ENCODE data around the gene NPM1.

NPM1 gene

GRCh38 chr5:171429543-171429910 is 41.9 kb downstream of the NPM1 start:
- DNase-seq = no peak

- DNase-seq = no peak
Measured at GRCh38 chr5:171431251-171431777, 43.7 kb downstream of the NPM1 start.

- no peak for DNase-seq
Measured at GRCh38 chr5:171432076-171432475, 44.4 kb downstream of the NPM1 start.

GRCh38 chr5:171432583-171433351 is 45.1 kb downstream of the NPM1 start:
- DNase-seq = no peak

- no peak for DNase-seq
Measured at GRCh38 chr5:171433352-171433698, 45.7 kb downstream of the NPM1 start.

GRCh38 chr5:171433982-171434676 is 46.5 kb downstream of the NPM1 start:
- DNase-seq = no peak

GRCh38 chr5:171434874-171435273 is 47.2 kb downstream of the NPM1 start:
- DNase-seq = no peak

GRCh38 chr5:171435908-171436307 is 48.3 kb downstream of the NPM1 start:
- DNase-seq = no peak

GRCh38 chr5:171436804-171437285 is 49.2 kb downstream of the NPM1 start:
- DNase-seq = no peak

- DNase-seq = no peak
Measured at GRCh38 chr5:171437286-171437821, 49.7 kb downstream of the NPM1 start.

- DNase-seq = no peak
Measured at GRCh38 chr5:171438738-171439137, 51.1 kb downstream of the NPM1 start.

- DNase-seq = no peak
Measured at GRCh38 chr5:171441246-171441791, 53.7 kb downstream of the NPM1 start.

GRCh38 chr5:171442287-171443042 is 54.8 kb downstream of the NPM1 start:
- DNase-seq = no peak

GRCh38 chr5:171444582-171444981 is 56.9 kb downstream of the NPM1 start:
- DNase-seq = no peak

- DNase-seq = no peak
Measured at GRCh38 chr5:171445644-171446516, 58.2 kb downstream of the NPM1 start.

- no peak for DNase-seq
Measured at GRCh38 chr5:171447226-171447625, 59.6 kb downstream of the NPM1 start.

- DNase-seq = no peak
Measured at GRCh38 chr5:171449426-171449825, 61.8 kb downstream of the NPM1 start.

GRCh38 chr5:171450423-171451331 is 63.0 kb downstream of the NPM1 start:
- DNase-seq = no peak

GRCh38 chr5:171451421-171451820 is 63.8 kb downstream of the NPM1 start:
- no peak for DNase-seq

GRCh38 chr5:171453056-171453725 is 65.5 kb downstream of the NPM1 start:
- no peak for DNase-seq

Measured in NCI-H1048 (cell line).